IMR-90 (cell line): ENCODE measurements around the gene SEMA6D. TPM values are rescaled to one million over a fixed set of nuclear protein-coding genes. Genes with fewer than 3 reads are reported as not detected.

ENCODE experiments used
- ATAC-seq: fragments of 200-7000 bp; cut with Tn5 transposase; 2 replicates; pipeline ENCODE4 v1.9.1; 2020; ENCODE audit warnings: low read depth, mild to moderate bottlenecking, moderate library complexity
- BruUV-seq: library from RNA; stranded (reverse); fragments of 400-500 nt; replicated peaks from 2 replicates; lab custom pipeline; 2021; lab: Mats Ljungman, UMichigan
- CTCF ChIA-PET: fragments of 300-600 bp; formaldehyde crosslinking; extraction: SDS; loops from one replicate; lab custom pipeline; 2021; ENCODE audit warnings: antibody characterized with exemption; lab: Yijun Ruan, JAX
- POLR2A ChIA-PET: fragments of 300-600 bp; sonication (Branson Sonifier 250); formaldehyde crosslinking; loops from one replicate; lab custom pipeline; 2022; ENCODE audit warnings: antibody characterized with exemption; ENCODE audit not compliant: unreplicated experiment; lab: Charles Lee
- DNase-seq: peaks from one replicate; pipeline ENCODE4 v3.0.0; 2013
- H2AFZ ChIP-seq: replicated peaks from 2 replicates; pipeline ENCODE3; 2013; ENCODE audit warnings: low read length, mild to moderate bottlenecking; ENCODE audit not compliant: poor library complexity
- H2AK5ac ChIP-seq: 2 replicates; pipeline ENCODE4 v1.6.1; 2013; ENCODE audit warnings: low read depth, low read length, inconsistent platforms
- H2AK9ac ChIP-seq: replicated peaks from 2 replicates; pipeline ENCODE3; 2013; ENCODE audit warnings: mild to moderate bottlenecking, low read depth, low read length, moderate library complexity; ENCODE audit not compliant: poor library complexity
- H2BK120ac ChIP-seq: 2 replicates; pipeline ENCODE4 v1.6.1; 2013; ENCODE audit warnings: low read depth, low read length, inconsistent platforms
- H2BK15ac ChIP-seq: 3 replicates; pipeline ENCODE4 v1.6.1; 2013; ENCODE audit warnings: low read depth, low read length, inconsistent platforms
- H2BK20ac ChIP-seq: 2 replicates; pipeline ENCODE4 v1.6.1; 2013; ENCODE audit warnings: low read depth, mild to moderate bottlenecking, inconsistent platforms, low read length, moderate library complexity
- H2BK5ac ChIP-seq: 2 replicates; pipeline ENCODE4 v1.6.1; 2013; ENCODE audit warnings: mild to moderate bottlenecking, low read depth, low read length, inconsistent platforms; ENCODE audit not compliant: poor library complexity, severe bottlenecking
- H3K14ac ChIP-seq: replicated peaks from 2 replicates; pipeline ENCODE4 v1.6.1; 2013; ENCODE audit warnings: low read depth, low read length, inconsistent platforms
- H3K18ac ChIP-seq: 2 replicates; pipeline ENCODE4 v1.6.1; 2013; ENCODE audit warnings: low read depth, low read length, control low read depth
- H3K23ac ChIP-seq: 2 replicates; pipeline ENCODE4 v1.6.1; 2013; ENCODE audit warnings: low read depth, low read length, inconsistent platforms
- H3K27ac ChIP-seq: 2 replicates; pipeline ENCODE4 v1.5.1; 2013; ENCODE audit warnings: mild to moderate bottlenecking, control low read depth, low read length; ENCODE audit not compliant: insufficient read depth
- H3K27me3 ChIP-seq: 2 replicates; pipeline ENCODE4 v1.6.1; 2013; ENCODE audit warnings: low read length; ENCODE audit not compliant: control insufficient read depth, insufficient read depth
- H3K36me3 ChIP-seq: 2 replicates; pipeline ENCODE4 v1.6.1; 2013; ENCODE audit warnings: low read length, mixed read lengths; ENCODE audit not compliant: control insufficient read depth, insufficient read depth
- H3K4ac ChIP-seq: 2 replicates; pipeline ENCODE4 v1.6.1; 2013; ENCODE audit warnings: low read depth, low read length, inconsistent platforms
- H3K4me1 ChIP-seq: 2 replicates; pipeline ENCODE4 v1.6.1; 2013; ENCODE audit warnings: low read length, mixed read lengths; ENCODE audit not compliant: control insufficient read depth, insufficient read depth
- H3K4me2 ChIP-seq: 2 replicates; pipeline ENCODE4 v1.6.1; 2013; ENCODE audit warnings: low read depth, mild to moderate bottlenecking, control low read depth, low read length, moderate library complexity
- H3K4me3 ChIP-seq: 2 replicates; pipeline ENCODE4 v1.5.1; 2013; ENCODE audit warnings: low read depth, mild to moderate bottlenecking, control low read depth, low read length, moderate library complexity; ENCODE audit not compliant: insufficient read depth
- H3K56ac ChIP-seq: 2 replicates; pipeline ENCODE4 v1.6.1; 2013; ENCODE audit warnings: low read length, inconsistent platforms; ENCODE audit not compliant: insufficient read depth; ENCODE audit errors: extremely low read depth
- H3K79me1 ChIP-seq, 2 experiments: 2 replicates each; pipeline ENCODE4 v1.6.1; 2013; ENCODE audit warnings: low read length in 2 of 2, inconsistent platforms in 1 of 2, low read depth in 1 of 2
- H3K9ac ChIP-seq: 2 replicates; pipeline ENCODE4 v1.6.1; 2013; ENCODE audit warnings: low read depth, low read length, control low read depth
- H3K9me1 ChIP-seq: 2 replicates; pipeline ENCODE4 v1.6.1; 2013; ENCODE audit warnings: low read length, inconsistent platforms; ENCODE audit not compliant: insufficient read depth
- H3K9me3 ChIP-seq: 2 replicates; pipeline ENCODE4 v1.6.1; 2013; ENCODE audit warnings: low read length; ENCODE audit not compliant: control insufficient read depth, insufficient read depth
- H4K20me1 ChIP-seq: 2 replicates; pipeline ENCODE4 v1.6.1; 2013; ENCODE audit warnings: low read length, inconsistent platforms; ENCODE audit not compliant: insufficient read depth
- H4K5ac ChIP-seq: 2 replicates; pipeline ENCODE4 v1.6.1; 2013; ENCODE audit warnings: mild to moderate bottlenecking, low read depth, low read length, control low read depth
- H4K8ac ChIP-seq, 2 experiments: 2 replicates each; pipeline ENCODE4 v1.6.1; 2013; ENCODE audit warnings: low read depth in 2 of 2, low read length in 2 of 2, control low read depth in 1 of 2, inconsistent platforms in 1 of 2
- H4K91ac ChIP-seq: 2 replicates; pipeline ENCODE4 v1.6.1; 2013; ENCODE audit warnings: low read depth, low read length, inconsistent platforms; ENCODE audit not compliant: insufficient read depth
- BHLHE40 ChIP-seq: fragments of 150-350 bp; IDR thresholded peaks from 2 replicates; pipeline ENCODE4 v1.6.1; 2016; ENCODE audit warnings: mild to moderate bottlenecking, low read depth, low read length
- CEBPB ChIP-seq: IDR thresholded peaks from 2 replicates; pipeline ENCODE4 v1.6.1; 2012; ENCODE audit warnings: low read depth, low read length, improper control_type of control experiment
- CHD1 ChIP-seq: IDR thresholded peaks from 2 replicates; pipeline ENCODE4 v1.6.1; 2012; ENCODE audit warnings: low read depth, low read length, improper control_type of control experiment
- FOS ChIP-seq: fragments of 150-350 bp; IDR thresholded peaks from 2 replicates; pipeline ENCODE4 v1.6.1; 2016; ENCODE audit warnings: low read depth, low read length
- MAZ ChIP-seq: IDR thresholded peaks from 2 replicates; pipeline ENCODE4 v1.6.1; 2012; ENCODE audit warnings: low read depth, mild to moderate bottlenecking, low read length, improper control_type of control experiment, moderate library complexity, borderline replicate concordance
- MXI1 ChIP-seq: IDR thresholded peaks from 2 replicates; pipeline ENCODE4 v1.6.1; 2012; ENCODE audit warnings: low read depth, mild to moderate bottlenecking, low read length, moderate library complexity, borderline replicate concordance
- NFE2L2 ChIP-seq: fragments of 150-350 bp; IDR thresholded peaks from 2 replicates; pipeline ENCODE4 v1.6.1; 2016; ENCODE audit warnings: low read depth, mild to moderate bottlenecking, low read length
- POLR2A ChIP-seq: IDR thresholded peaks from 2 replicates; pipeline ENCODE4 v1.6.1; 2012; ENCODE audit warnings: mild to moderate bottlenecking, low read depth, low read length
- RAD21 ChIP-seq: IDR thresholded peaks from 2 replicates; pipeline ENCODE4 v1.6.1; 2012; ENCODE audit warnings: low read length, improper control_type of control experiment
- RCOR1 ChIP-seq: IDR thresholded peaks from 2 replicates; pipeline ENCODE4 v1.6.1; 2012; ENCODE audit warnings: mild to moderate bottlenecking, low read length, improper control_type of control experiment; ENCODE audit not compliant: insufficient replicate concordance
- RFX5 ChIP-seq: IDR thresholded peaks from 2 replicates; pipeline ENCODE4 v1.8.0; 2012; ENCODE audit warnings: low read depth, mild to moderate bottlenecking, low read length, moderate library complexity
- SMC3 ChIP-seq: fragments of 150-350 bp; IDR thresholded peaks from 2 replicates; pipeline ENCODE4 v1.6.1; 2016; ENCODE audit warnings: low read depth, mild to moderate bottlenecking, antibody characterized with exemption, low read length, moderate library complexity
- WGBS, 2 experiments: methylation state at CpG; one replicate each; pipeline versions ENCODE4 v1.1.5 to v1.1.7; 2013; ENCODE audit warnings: missing lambda C conversion rate in 2 of 2; ENCODE audit not compliant: insufficient read length in 1 of 2; ENCODE audit errors: extremely low coverage in 2 of 2; 5-methylcytosine and 5-hydroxymethylcytosine counted together
- dilution Hi-C: fragments of 300-500 bp; cut with HindIII; formaldehyde crosslinking; loops from one replicate; pipeline ENCODE4 v1.14.3; 2018; ENCODE audit warnings: low sequenced_read_pairs; ENCODE audit not compliant: unreplicated experiment
- in situ Hi-C: fragments of 300-500 bp; cut with MboI; formaldehyde crosslinking; loops from 3 replicates; pipeline ENCODE4 v1.14.3; 2019; ENCODE audit warnings: low sequenced_read_pairs, inconsistent platforms, mixed read lengths
- intact Hi-C: fragments of 100-400 bp; cut with micrococcal nuclease; formaldehyde crosslinking; loops from 2 replicates; pipeline ENCODE4 v1.10.0; 2022
- polyA plus RNA-seq, 3 experiments: library from polyadenylated mRNA; depleted of rRNA; stranded (reverse); fragments of >200 nt; gene quantifications; 2 replicates each; pipeline ENCODE4 v1.2.3, GENCODE V29; 2012; ENCODE audit warnings: low replicate concordance in 1 of 3
- total RNA-seq: library from RNA; depleted of rRNA; stranded (reverse); fragments of >200 nt; gene quantifications from 2 replicates; pipeline ENCODE4 v1.2.3, GENCODE V29; 2012
- TF ChIP-seq, protein P1 (sequence below): fragments of 150-350 bp; IDR thresholded peaks from 2 replicates; pipeline ENCODE4 v1.6.1; 2016; ENCODE audit warnings: low read depth, mild to moderate bottlenecking, low read length, moderate library complexity, borderline replicate concordance
- TF ChIP-seq, protein P2 (sequence below): fragments of 150-350 bp; IDR thresholded peaks from 2 replicates; pipeline ENCODE4 v1.6.1; 2017; ENCODE audit warnings: mild to moderate bottlenecking, antibody characterized with exemption, low read length, low read depth
- TF ChIP-seq, protein P3 (sequence below): conservative IDR thresholded peaks from 2 replicates; pipeline ENCODE4 v1.5.1; 2012; ENCODE audit warnings: mild to moderate bottlenecking, low read depth, low read length, improper control_type of control experiment

SEMA6D gene
- total and polyA plus RNA-seq, 2 of the 4 experiments (the other 2 are of a cell fraction), result 12.6 to 17.4 TPM

DNA sequence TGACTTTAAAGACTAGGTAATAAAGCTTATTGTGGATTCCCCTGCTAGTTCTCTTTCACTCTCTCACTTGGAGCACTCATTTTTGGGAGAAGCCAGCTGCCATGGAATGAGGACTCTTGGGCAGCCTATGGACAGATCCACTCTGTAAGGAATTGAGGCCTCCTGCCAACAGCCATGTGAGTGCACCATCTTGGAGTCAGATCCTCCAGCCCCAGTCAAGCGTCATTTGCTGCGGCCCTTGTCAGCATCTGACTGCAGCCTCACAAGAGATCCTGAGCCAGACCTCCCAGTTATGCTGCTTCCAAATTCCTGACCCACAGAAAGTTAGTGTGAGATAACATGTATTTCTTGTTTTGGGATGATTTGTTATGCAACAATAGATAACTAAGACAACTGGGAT, 101.9 kb downstream of the SEMA6D start:
- Histone ChIP-seq H2AK9ac (no peak overlapping the region), H3K18ac (no peak overlapping the region), H3K4me3 (no peak overlapping the region), H2AFZ (no peak overlapping the region), H3K79me1 (no peaks in the 10 kb centered on the region), H3K27ac (no peak overlapping the region), H4K91ac (no peak overlapping the region), H3K4me2 (no peak overlapping the region), H4K20me1 (no peaks in the 10 kb centered on the region), H2BK20ac (no peak overlapping the region), H2BK15ac (no peak overlapping the region), H3K4me1 (peaks cover 3% of the 10 kb centered on the region; the same call in 1 of the 2 replicates), H2BK5ac (no peak overlapping the region), H4K5ac (no peak overlapping the region), H3K9ac (no peak overlapping the region), H3K23ac (no peak overlapping the region), H3K9me3 (no peaks in the 10 kb centered on the region), H3K27me3 (peaks cover 17% of the 10 kb centered on the region), H4K8ac (no peak overlapping the region), H3K9me1 (no peaks in the 10 kb centered on the region), H2BK120ac (no peak overlapping the region), H3K36me3 (no peaks in the 10 kb centered on the region), H3K4ac (no peak overlapping the region), H3K14ac (no peak overlapping the region), H2AK5ac (no peak overlapping the region), H3K56ac (no peak overlapping the region)
- no TSS peak for BruUV-seq
- POLR2A ChIA-PET, result no interaction called here
- no CpG with 5 or more reads among the region's 2 CpGs for WGBS, 2 experiments
- intact Hi-C loops (loop anchor here (5.0 kb wide), 1 partner anchor 102 kb away; the partner anchor contains the start of gene SEMA6D), in situ Hi-C loops (no loop called here), dilution Hi-C loops (no loop called here)
- ATAC-seq (no peak), DNase-seq (no peak)
- CTCF ChIA-PET, result no interaction called here
- TF ChIP-seq CHD1 (no peak), RCOR1 (no peak), MAZ (no peak), RAD21 (no peak), SMC3 (no peak), RFX5 (no peak), CEBPB (no peak), BHLHE40 (no peak), MXI1 (no peak), NFE2L2 (no peak), FOS (no peak), POLR2A (no peak)
- TF ChIP-seq, protein P1, sequence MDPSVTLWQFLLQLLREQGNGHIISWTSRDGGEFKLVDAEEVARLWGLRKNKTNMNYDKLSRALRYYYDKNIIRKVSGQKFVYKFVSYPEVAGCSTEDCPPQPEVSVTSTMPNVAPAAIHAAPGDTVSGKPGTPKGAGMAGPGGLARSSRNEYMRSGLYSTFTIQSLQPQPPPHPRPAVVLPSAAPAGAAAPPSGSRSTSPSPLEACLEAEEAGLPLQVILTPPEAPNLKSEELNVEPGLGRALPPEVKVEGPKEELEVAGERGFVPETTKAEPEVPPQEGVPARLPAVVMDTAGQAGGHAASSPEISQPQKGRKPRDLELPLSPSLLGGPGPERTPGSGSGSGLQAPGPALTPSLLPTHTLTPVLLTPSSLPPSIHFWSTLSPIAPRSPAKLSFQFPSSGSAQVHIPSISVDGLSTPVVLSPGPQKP, result no peak
- TF ChIP-seq, protein P2, sequence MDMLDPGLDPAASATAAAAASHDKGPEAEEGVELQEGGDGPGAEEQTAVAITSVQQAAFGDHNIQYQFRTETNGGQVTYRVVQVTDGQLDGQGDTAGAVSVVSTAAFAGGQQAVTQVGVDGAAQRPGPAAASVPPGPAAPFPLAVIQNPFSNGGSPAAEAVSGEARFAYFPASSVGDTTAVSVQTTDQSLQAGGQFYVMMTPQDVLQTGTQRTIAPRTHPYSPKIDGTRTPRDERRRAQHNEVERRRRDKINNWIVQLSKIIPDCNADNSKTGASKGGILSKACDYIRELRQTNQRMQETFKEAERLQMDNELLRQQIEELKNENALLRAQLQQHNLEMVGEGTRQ, result no peak
- TF ChIP-seq, protein P3, sequence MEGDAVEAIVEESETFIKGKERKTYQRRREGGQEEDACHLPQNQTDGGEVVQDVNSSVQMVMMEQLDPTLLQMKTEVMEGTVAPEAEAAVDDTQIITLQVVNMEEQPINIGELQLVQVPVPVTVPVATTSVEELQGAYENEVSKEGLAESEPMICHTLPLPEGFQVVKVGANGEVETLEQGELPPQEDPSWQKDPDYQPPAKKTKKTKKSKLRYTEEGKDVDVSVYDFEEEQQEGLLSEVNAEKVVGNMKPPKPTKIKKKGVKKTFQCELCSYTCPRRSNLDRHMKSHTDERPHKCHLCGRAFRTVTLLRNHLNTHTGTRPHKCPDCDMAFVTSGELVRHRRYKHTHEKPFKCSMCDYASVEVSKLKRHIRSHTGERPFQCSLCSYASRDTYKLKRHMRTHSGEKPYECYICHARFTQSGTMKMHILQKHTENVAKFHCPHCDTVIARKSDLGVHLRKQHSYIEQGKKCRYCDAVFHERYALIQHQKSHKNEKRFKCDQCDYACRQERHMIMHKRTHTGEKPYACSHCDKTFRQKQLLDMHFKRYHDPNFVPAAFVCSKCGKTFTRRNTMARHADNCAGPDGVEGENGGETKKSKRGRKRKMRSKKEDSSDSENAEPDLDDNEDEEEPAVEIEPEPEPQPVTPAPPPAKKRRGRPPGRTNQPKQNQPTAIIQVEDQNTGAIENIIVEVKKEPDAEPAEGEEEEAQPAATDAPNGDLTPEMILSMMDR, result no peak
